Large intestine (tissue), 3 donors: Measurements from ENCODE around the gene PALLD. TPM values are rescaled to one million over a fixed set of nuclear protein-coding genes. Genes with fewer than 3 reads are reported as not detected.
"Not testable (repeated sequence)": the region's sequence is repeated elsewhere in the genome, so short reads cannot be mapped to it uniquely, and the experiment has no call there.

Experiments used
- DNase-seq, 2 donors: peaks; one replicate each; pipeline versions ENCODE4 v3.0.0 to v3.0.0-alpha.2; 2013
- H3K27ac ChIP-seq: one replicate; pipeline ENCODE4 v1.5.1; 2013; ENCODE audit warnings: low read length
- H3K27me3 ChIP-seq: 2 replicates; pipeline ENCODE4 v1.6.1; 2013; ENCODE audit warnings: low read length; ENCODE audit not compliant: control insufficient read depth, insufficient read depth
- H3K36me3 ChIP-seq: 2 replicates; pipeline ENCODE4 v1.6.1; 2013; ENCODE audit warnings: low read length; ENCODE audit not compliant: control insufficient read depth, insufficient read depth
- H3K4me1 ChIP-seq: one replicate; pipeline ENCODE4 v1.6.1; 2013; ENCODE audit warnings: low read length; ENCODE audit not compliant: control insufficient read depth, insufficient read depth
- H3K4me3 ChIP-seq: one replicate; pipeline ENCODE4 v1.5.1; 2013; ENCODE audit warnings: low read length
- H3K9me3 ChIP-seq: one replicate; pipeline ENCODE4 v1.6.1; 2013; ENCODE audit warnings: mild to moderate bottlenecking, low read depth, low read length, moderate library complexity; ENCODE audit not compliant: control insufficient read depth
- WGBS: methylation state at CpG from one replicate; pipeline ENCODE4 v1.1.5; 2013; ENCODE audit warnings: low lambda C conversion rate; ENCODE audit not compliant: insufficient coverage; 5-methylcytosine and 5-hydroxymethylcytosine counted together
- polyA plus RNA-seq: library from polyadenylated mRNA; unstranded; fragments of 120-200 nt; gene quantifications from one replicate; pipeline ENCODE4 v1.2.1, GENCODE V29; 2013

PALLD gene
- polyA plus RNA-seq, 1 donor: 59.7 TPM

DNA sequence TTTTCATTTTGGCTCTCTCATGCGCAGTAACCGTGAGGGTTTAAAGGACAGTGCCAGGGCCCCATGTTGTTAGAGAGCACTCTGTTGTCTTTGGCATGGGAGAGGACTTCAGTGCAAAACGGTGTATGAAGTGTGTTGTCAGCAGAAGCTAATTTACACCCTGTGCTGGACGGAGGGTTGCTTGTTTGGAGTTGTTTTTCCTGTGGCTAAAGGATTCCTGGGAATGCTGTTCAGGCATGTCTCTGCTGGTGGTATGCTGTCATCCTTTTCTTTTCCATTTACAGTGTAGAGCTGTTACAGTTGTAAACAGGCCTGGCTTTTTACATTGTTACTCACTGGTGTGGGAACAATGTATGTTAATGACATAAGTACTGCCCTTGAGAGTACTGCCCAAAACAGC, 306.9 kb downstream of the PALLD start:
- Histone ChIP-seq H3K27ac (peak overlapping the region; percentile 2), H3K4me1 (no peaks in the 10 kb centered on the region), H3K36me3 (no peaks in the 10 kb centered on the region), H3K9me3 (no peaks in the 10 kb centered on the region), H3K27me3 (no peaks in the 10 kb centered on the region), H3K4me3 (no peak overlapping the region)
- DNase-seq: no peak
- WGBS: no CpG with 5 or more reads among the region's 4 CpGs

DNA sequence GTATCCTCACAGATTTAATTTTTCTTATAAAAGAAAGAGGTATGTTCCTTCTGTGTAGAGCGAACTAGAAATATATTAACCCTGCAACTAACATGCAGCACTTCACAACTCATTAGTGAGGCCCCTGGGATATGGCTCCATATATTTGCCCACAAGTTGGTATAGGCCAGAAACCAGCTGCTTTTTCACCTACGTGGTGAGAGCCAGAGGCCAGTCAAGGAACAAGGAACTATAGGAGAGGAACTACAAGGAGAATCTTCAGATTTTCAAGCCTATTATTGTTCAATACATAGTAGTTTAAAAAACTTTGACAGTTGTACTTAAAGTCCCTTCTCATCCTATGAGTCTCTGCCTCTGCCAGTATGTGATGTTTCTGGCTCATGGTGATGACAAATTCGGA, 307.3 kb downstream of the PALLD start:
- no peak overlapping the region for H3K4me3 ChIP-seq
- H3K27ac ChIP-seq: no peak overlapping the region

DNA sequence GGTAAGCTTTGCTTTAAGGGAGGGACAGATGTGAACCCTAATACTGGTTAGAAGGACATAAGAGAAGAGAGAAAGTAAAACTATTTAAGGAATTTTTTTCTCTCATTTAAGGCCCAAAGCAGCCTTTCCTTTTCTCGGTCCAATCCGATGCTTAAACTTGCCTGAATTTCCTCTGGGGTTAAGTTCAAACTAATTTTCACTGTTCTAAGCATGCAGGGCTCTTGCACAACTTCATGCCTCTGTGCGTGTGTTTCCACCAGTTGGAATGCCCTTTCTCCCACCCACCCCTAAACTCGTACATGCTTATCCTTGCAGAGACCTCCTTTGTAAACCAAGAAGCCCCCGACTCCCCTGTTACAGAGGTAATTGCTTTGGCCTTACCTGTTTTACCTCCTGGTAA, 308.5 kb downstream of the PALLD start:
- no peak for DNase-seq
- H3K36me3 ChIP-seq: no peaks in the 10 kb centered on the region
- no peaks in the 10 kb centered on the region for H3K9me3 ChIP-seq
- H3K27me3 ChIP-seq: no peaks in the 10 kb centered on the region
- H3K27ac ChIP-seq: no peak overlapping the region
- WGBS: 90% methylated on average over 2 of the region's 5 CpGs
- H3K4me3 ChIP-seq: no peak overlapping the region
- no peaks in the 10 kb centered on the region for H3K4me1 ChIP-seq

More for the DNA sequence above, 307.3 kb downstream of the PALLD start:
- WGBS: no CpG with 5 or more reads among the region's 3 CpGs
- H3K9me3 ChIP-seq: no peaks in the 10 kb centered on the region
- no peaks in the 10 kb centered on the region for H3K4me1 ChIP-seq
- no peaks in the 10 kb centered on the region for H3K36me3 ChIP-seq
- H3K27me3 ChIP-seq: no peaks in the 10 kb centered on the region
- DNase-seq: no peak

DNA sequence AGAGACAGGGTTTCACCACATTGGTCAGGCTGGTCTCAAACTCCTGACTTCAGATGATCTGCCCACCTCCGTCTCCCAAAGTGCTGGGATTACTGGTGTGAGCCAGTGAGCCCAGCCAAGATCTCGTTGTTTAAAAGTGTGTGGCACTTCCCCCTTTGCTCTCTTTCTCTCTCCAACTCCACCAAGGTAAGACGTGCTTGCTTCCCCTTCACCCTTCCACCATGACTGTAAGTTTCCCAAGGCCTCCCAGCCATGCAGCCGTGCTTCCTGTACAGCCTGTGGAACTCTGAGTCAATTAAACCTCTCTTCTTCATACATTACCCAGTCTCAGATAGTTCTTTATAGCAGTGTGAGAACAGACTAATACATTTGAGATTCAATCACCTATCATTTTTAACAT, 309.4 kb downstream of the PALLD start:
- H3K4me3 ChIP-seq, DNase-seq, H3K4me1 ChIP-seq, H3K27me3 ChIP-seq, H3K36me3 ChIP-seq, H3K27ac ChIP-seq, H3K9me3 ChIP-seq: not testable (repeated sequence)
- WGBS: 86% methylated on average over 2 of the region's 4 CpGs

DNA sequence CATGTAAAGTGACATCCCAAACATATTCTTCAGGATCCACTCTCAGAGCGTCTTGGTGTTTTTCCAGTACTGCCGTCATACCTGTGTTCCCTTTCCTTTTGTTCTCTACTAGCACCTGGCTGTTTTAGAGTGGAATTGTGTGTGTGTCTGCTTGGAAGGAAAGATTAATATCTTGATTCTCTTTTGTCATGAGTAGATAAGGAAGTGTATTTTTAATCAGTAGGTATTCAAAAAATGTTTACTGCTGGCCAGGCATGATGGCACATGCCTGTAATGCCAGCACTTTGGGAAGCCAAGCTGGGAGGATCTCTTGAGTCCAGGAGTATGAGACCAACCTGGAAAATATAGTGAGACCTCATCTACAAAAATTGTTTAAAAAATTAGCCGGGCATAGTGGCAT, 314.4 kb downstream of the PALLD start:
- Histone ChIP-seq H3K27me3 (no peaks in the 10 kb centered on the region), H3K36me3 (no peaks in the 10 kb centered on the region), H3K9me3 (no peaks in the 10 kb centered on the region), H3K27ac (no peak overlapping the region), H3K4me1 (no peaks in the 10 kb centered on the region), H3K4me3 (no peak overlapping the region)
- WGBS: no CpG with 5 or more reads among the region's 3 CpGs
- no peak for DNase-seq

DNA sequence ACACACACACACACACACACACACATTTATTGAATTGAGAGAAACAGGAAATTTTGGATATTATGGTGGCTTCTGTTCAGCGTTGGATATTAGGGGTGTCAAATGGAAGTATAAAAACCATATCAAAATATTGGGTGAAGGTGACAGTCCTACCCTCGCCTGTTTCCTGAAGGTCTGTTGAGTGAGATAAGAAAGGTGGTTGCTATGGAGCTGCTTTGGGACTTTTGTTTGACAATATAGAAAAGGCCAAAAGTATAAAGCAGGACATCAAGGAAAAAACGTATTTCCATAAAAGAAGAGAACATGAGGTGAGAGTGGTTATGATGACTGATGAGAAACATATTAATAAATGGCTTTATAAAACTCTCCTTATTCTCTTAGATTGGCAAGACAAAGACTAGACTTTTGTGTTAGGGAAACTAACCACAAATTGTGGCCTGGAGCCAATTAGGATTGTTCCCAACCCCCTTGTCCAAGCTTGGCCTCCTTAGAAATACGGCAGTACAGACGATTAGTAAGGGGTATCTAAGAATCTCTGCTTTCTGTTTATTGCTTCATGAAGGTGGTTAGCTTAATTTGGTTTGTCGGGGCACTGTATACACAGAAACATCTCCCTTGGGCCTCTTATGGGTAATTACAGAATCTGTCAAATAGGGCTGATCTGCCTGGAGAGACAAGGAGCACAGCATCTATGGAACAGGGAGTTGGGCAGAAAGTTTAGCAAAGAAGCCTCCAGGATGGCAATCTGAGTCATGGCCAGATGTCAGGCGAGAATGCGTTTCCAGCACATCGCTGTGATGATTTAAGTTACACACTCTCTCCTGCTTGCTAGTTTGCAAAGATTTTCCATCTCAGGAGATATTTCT, 315.2 kb downstream of the PALLD start:
- no peaks in the 10 kb centered on the region for H3K9me3 ChIP-seq
- no peak for DNase-seq
- no peaks in the 10 kb centered on the region for H3K4me1 ChIP-seq
- no peaks in the 10 kb centered on the region for H3K27me3 ChIP-seq
- no peaks in the 10 kb centered on the region for H3K36me3 ChIP-seq
- no peak overlapping the region for H3K27ac ChIP-seq
- 60% methylated on average over 1 of the region's 9 CpGs for WGBS
- H3K4me3 ChIP-seq: no peak overlapping the region

DNA sequence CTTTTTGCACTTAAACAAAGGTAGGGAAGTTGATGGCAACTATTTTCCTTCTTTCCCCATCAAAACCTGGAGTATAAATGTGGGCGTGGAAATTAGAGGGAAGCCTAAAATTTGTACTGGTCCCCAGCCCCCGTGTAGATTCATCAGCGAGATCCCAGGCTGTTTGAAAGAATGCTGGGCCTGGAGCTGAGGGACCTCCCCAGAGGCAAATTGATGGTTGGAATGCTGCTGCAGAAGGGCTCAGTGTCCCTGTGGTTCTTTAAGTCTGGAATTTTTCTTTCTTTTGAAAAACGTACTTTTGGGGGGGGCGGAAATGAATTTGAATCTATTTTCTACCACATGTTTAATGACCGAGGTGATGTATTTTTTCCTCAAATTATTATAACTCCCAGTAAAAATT, 316.0 kb downstream of the PALLD start:
- H3K36me3 ChIP-seq: no peaks in the 10 kb centered on the region
- no peaks in the 10 kb centered on the region for H3K9me3 ChIP-seq
- H3K27ac ChIP-seq: no peak overlapping the region
- 86% methylated on average over 1 of the region's 6 CpGs for WGBS
- H3K4me3 ChIP-seq: no peak overlapping the region
- no peaks in the 10 kb centered on the region for H3K27me3 ChIP-seq
- DNase-seq: no peak
- H3K4me1 ChIP-seq: peaks cover 4% of the 10 kb centered on the region

DNA sequence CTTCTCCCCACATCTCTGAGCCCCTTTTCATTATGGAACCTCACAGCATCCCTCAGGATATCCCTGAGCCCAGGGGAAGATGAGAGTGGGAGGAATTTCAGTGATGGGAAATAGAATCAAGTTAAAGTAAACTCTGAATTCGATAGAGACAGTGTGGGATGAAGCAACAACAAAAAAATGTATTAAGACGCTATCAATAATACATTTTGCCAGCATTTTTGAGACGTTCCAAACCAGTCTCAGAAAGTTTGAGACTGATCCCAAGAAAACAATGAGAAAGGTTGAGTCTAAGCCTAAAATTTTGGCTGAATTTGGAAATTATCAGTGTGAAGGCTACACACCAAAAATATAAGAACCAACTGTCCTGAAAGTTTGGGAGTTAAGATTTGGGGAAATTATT, 317.0 kb downstream of the PALLD start:
- Histone ChIP-seq H3K4me3 (no peak overlapping the region), H3K27me3 (no peaks in the 10 kb centered on the region), H3K27ac (no peak overlapping the region), H3K9me3 (no peaks in the 10 kb centered on the region), H3K36me3 (no peaks in the 10 kb centered on the region), H3K4me1 (peaks cover 4% of the 10 kb centered on the region)
- no CpG with 5 or more reads among the region's 3 CpGs for WGBS
- no peak for DNase-seq

DNA sequence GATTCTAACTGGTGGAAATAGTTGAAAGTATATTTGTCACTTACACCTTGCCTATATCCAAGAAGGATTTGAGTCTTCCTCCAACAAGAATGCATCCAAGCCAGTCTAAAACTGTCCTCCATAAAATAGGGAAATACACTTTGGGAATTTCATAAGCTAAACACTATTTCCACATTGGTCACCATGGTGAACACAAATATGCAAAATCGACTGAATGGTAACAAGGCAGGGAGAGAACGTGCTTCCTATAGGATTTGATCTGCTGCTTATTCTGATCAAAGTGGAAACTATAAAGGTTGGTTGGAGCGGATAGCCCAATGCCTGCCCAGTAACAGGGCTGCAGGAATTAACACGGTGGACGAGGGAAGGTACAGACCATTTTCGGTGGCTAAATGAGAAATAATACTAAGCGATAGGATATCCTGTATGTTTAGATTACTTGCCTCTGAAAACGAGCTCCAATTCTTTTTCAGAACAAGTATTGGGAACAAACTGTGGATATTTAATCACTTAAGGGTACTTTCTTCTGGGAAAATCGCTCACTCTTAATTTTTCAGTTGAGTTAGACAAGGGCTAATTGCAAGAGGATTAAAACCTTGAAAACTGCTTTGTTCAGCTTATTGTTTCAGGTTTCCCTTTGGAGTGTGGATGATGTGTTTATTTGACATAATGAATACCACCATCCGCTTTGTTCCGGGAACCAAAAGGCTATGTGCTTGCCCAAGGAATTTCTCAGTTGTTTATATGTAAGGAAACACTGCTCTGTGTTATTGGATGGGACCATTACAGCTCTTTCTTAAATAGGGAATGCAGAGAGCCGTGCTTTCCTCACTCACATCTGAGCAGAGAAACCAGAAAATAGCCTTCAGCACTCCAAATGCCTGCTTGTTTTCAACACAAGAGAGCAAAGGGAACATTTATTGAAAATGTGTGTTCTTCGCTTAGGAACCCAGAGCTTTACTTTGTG, 318.8 kb downstream of the PALLD start:
- Histone ChIP-seq H3K4me3 (no peak overlapping the region), H3K36me3 (no peaks in the 10 kb centered on the region), H3K9me3 (no peaks in the 10 kb centered on the region), H3K27ac (peak overlapping the region; percentile 76), H3K27me3 (no peaks in the 10 kb centered on the region), H3K4me1 (peaks cover 4% of the 10 kb centered on the region)
- WGBS: 82% methylated on average over 3 of the region's 13 CpGs
- DNase-seq: peak in 1 of 2 donors; percentile 44

DNA sequence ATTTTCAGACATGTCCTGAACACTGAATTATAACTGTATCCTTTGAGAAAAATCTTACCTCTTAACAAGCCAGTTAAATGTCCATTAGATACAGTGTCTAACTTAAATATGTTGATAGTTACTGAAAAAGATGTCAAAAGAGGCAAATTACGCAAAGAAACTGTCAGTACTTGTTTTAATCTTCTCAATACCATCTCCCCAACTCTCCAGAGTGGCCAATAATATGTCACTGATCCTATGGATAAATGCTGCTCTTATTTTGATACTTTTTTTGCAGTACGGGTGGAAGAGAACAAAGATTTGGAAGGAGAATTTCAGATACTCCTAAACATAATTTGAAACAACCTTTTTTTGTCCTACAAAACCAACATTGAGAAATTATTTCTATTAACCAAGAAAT, 320.5 kb downstream of the PALLD start:
- Histone ChIP-seq H3K36me3 (no peaks in the 10 kb centered on the region), H3K4me1 (peaks cover 4% of the 10 kb centered on the region), H3K27me3 (no peaks in the 10 kb centered on the region), H3K9me3 (no peaks in the 10 kb centered on the region), H3K27ac (peak overlapping the region; percentile 31), H3K4me3 (no peak overlapping the region)
- whole genome bisulfite sequencing: 42% methylated on average over 2 of the region's 2 CpGs
- DNase-seq: no peak
